Endothelial cell of hepatic sinusoid (primary cell): ENCODE measurements around the gene PHF1.
"Not testable (repeated sequence)": the region's sequence is repeated elsewhere in the genome, so short reads cannot be mapped to it uniquely, and the experiment has no call there.

Experiments
- in situ Hi-C: cut with HindIII; loops from 2 replicates; pipeline ENCODE4 v1.10.0; 2017; ENCODE audit warnings: low sequenced_read_pairs

PHF1 gene

GRCh38 chr6:33391278-33391921, 19.4 kb upstream of the PHF1 start, which contains the start of gene KIFC1:
KIFC1 (plus strand) TSS chr6:33391823; CDS start chr6:33391986, 163 bp downstream.
- in situ Hi-C loops: no loop called here

- in situ Hi-C loops: no loop called here
These were observed 18.8 kb upstream of the PHF1 start for GRCh38 chr6:33391922-33392594.

DNA sequence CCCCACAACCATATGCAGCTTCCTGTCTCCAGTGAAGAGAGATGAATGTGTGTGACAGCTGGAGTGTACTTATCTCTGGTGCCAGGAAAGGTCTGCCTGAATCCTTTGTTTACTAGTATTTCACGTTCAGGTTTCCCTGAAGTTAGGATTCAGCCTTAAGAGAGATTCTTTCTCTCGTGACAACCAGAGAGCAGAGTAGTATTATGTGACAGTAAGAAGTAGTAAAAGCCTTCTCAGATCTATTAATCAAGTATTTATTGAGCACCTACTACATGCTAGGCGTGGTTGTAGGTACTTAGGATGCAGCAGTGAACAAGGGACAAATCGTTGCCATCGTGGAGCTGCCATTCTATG, 18.2 kb upstream of the PHF1 start:
- in situ Hi-C loops: no loop called here

DNA sequence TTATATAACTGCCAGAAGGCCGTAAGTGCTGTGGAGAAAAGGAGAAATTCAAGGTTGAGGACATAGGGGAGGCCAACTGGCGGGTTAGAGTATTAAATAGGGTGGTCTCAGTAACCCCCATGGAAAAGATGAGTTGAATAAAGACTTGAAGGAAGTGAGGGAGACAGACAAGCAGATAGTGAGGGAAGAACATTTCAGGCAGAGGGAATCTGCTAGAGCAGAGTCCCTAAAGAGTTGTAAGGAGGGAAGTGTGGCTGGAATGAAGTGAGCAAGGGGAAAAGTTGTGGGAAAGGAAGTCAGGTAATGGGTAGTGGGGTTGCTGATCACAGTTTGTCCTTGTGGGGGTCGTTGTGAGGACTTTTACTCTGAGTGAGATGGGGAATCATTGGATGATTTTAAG, 17.8 kb upstream of the PHF1 start:
- in situ Hi-C loops: no loop called here

DNA sequence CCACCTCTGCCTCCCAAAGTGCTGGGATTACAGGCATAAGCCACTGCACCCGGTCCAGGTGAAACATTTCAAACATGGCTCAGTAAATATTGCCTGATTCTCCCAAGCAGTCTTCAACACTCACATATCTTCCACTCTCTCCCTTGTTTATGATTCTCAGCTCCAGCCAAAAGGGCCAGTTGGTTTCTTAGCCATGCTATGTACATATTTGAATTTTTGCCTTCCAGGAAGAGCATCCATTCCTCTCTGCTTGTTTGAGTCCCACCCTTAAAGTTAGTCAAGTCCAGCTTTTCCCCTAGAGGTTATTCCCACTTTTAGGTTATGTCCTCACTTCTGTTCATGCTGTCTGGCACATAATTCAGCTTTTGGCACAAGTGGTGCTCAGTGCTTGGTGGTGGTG, 13.3 kb upstream of the PHF1 start:
- in situ Hi-C loops: no loop called here

GRCh38 chr6:33398601-33399000, 12.2 kb upstream of the PHF1 start:
- in situ Hi-C loops: not testable (repeated sequence)

DNA sequence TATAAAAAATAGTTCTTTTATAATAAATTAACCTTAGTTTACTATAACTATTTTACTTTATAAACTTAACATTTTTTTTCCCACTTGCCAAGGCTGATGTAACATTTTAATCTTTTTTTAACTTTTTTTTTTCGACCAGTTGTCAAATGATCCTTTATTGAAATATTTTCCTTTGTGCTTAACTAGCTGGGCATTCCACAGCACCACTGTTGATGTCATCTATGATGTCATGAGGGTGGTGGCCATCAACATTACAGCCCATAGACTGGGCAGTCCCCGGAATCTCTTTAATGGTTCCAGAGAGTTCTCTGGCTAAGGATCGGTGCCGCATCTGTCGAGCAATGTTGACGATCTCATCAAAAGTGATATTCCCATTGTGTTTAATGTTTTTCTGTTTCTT, 10.9 kb upstream of the PHF1 start:
- in situ Hi-C loops: not testable (repeated sequence)

- in situ Hi-C loops: no loop called here
These were observed 5.9 kb upstream of the PHF1 start for GRCh38 chr6:33404884-33405283.

GRCh38 chr6:33405386-33405940, 5.4 kb upstream of the PHF1 start:
- in situ Hi-C loops: no loop called here

GRCh38 chr6:33406126-33406525, 4.7 kb upstream of the PHF1 start:
- in situ Hi-C loops: no loop called here

- in situ Hi-C loops: no loop called here
These were observed 3.6 kb upstream of the PHF1 start for GRCh38 chr6:33407132-33407718.

GRCh38 chr6:33410050-33410710, 634 bp upstream of the PHF1 start:
- in situ Hi-C loops: no loop called here

- in situ Hi-C loops: no loop called here
These were observed 805 bp downstream of the PHF1 start for GRCh38 chr6:33411632-33412005.

- in situ Hi-C loops: no loop called here
These were observed 1.6 kb downstream of the PHF1 start for GRCh38 chr6:33412140-33413009.

GRCh38 chr6:33413241-33414120, 2.7 kb downstream of the PHF1 start:
- in situ Hi-C loops: no loop called here

GRCh38 chr6:33414592-33415271, 3.9 kb downstream of the PHF1 start:
- in situ Hi-C loops: no loop called here

GRCh38 chr6:33415831-33416230, 5.0 kb downstream of the PHF1 start:
- in situ Hi-C loops: no loop called here

- in situ Hi-C loops: no loop called here
These were observed 5.7 kb downstream of the PHF1 start for GRCh38 chr6:33416386-33417127.
